H1 (cell line): Measurements from ENCODE around the gene KANSL1. TPM values are rescaled to one million over a fixed set of nuclear protein-coding genes. Genes with fewer than 3 reads are reported as not detected.

Experiments used
- BRCA1 ChIP-seq: IDR thresholded peaks from 2 replicates; pipeline ENCODE4 v1.6.1; 2012; ENCODE audit warnings: low read depth, low read length, improper control_type of control experiment
- CBX5 ChIP-seq: fragments of 300-800, 300-1000 bp; sonication (generic); IDR thresholded peaks from 2 replicates; pipeline ENCODE4 v1.7.1; 2016; ENCODE audit warnings: antibody characterized with exemption, low read length, low read depth
- JUN ChIP-seq: IDR thresholded peaks from 2 replicates; pipeline ENCODE4 v1.6.1; 2011; ENCODE audit warnings: low read depth, mild to moderate bottlenecking, improper control_type of control experiment, low read length
- polyA plus RNA-seq, 7 experiments: library from polyadenylated mRNA; depleted of rRNA in 3 of 7; stranded (reverse) in 5 of 7; unstranded in 2 of 7; fragments of >200 nt in 5 of 7; fragments of 200-250 nt in 2 of 7; gene quantifications; 1 replicate in 5 of 7; 2 replicates in 1 of 7; 4 replicates in 1 of 7; pipeline versions ENCODE4 v1.2.1 to v1.2.3, GENCODE V29; 2011 to 2013; ENCODE audit warnings: missing spikeins in 2 of 7, mixed read lengths in 2 of 7
- total RNA-seq: library from RNA; stranded (reverse); fragmentation: NEBNext Ultra II Directional; extraction: Animal tissue kit (Norgen Biotek cat#: 25700); gene quantifications from 2 replicates; pipeline ENCODE4 v1.2.1, GENCODE V29; 2021

KANSL1 gene
- total and polyA plus RNA-seq, 2 of the 8 experiments (the other 6 are each of a cell fraction or from before 2014, with no cell fraction given), result 34.0 to 128 TPM

DNA sequence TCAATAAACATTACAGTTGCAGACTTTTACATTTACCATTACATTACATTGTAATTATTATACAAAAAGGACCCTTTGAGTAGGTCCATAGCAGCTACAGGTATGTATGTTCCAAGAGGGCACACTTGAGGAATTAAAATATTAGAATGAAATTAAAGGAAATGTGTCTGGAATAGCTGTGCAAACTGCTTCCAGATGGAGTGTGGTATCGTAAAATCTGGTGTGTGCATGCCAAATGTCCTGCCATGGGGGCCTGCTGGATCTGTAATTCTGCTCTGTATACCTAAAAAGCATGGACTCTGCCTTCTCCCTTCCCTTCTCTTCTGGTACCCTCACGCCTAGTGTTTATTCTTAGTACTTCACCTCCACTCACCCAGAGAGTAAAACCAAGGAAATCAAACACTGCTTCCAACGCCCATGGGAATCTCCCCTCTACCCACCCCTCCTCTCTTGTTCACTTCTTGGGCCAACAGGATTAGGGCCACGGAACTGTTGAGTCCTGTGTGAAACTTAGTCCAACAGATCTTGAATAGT is 155.4 kb downstream of the KANSL1 start (continued):
- TF ChIP-seq CBX5, result no peak
- no peak for TF ChIP-seq JUN
- TF ChIP-seq BRCA1, result no peak
